ENCODE measurements around the gene KLHL25.

The KLHL25 gene

DNA sequence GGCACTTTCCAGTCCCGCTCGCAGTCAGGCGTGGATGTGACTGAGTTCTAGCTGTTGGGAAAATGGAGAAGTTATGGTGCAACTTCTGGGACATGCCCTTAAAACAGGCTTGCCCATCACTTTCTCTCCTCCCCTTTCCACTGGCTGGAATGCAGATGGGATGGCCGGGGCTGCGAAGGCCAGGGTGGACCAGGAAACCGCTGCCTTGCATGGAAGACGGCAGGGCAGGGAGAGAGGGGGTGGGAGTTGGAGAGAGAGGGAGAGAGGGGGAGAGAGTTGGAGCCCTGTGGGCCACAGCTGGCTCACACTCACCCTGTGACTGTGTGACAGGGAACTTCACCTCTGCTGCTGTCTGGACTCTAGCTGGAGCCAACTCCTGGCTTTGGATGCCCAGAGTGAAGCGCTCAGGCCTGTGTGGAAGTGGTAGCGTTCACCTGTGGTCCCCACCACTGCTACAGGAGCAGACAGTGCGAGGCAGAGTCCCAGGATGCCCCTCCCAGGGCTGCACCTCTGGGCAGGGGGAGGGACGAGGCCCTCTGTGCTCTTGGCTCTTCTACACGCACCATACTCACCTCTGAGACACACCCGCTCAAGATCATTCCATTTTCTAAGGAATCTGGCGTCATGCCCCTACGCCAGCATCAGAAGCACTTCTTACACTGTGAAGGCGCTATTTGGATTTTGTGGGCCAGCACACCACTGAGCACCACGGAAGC lies 36.6 kb downstream of the KLHL25 start:
- H3K36me3 ChIP-seq (ENCODE audit: control insufficient read depth in 2 of 2, insufficient read depth in 2 of 2, low read length in 2 of 2), result no peaks in the 10 kb centered on the region
- peak overlapping the region in 1 of 2 donors; percentile 9 for H3K9ac ChIP-seq (ENCODE audit: low read length in 2 of 2)
- H3K27me3 ChIP-seq (ENCODE audit: control insufficient read depth in 1 of 2, insufficient read depth in 2 of 2, low read length in 2 of 2), result no peaks in the 10 kb centered on the region
- peak overlapping the region; percentile 24 for H3K27ac ChIP-seq (ENCODE audit: low read length)
- peaks cover 61% of the 10 kb centered on the region for H3K4me1 ChIP-seq (ENCODE audit: control insufficient read depth, insufficient read depth, low read length)
- H3K9me3 ChIP-seq (ENCODE audit: control insufficient read depth in 2 of 2, low read length in 2 of 2), result no peaks in the 10 kb centered on the region
- H3K4me3 ChIP-seq (ENCODE audit: low read length in 2 of 2), result no peak overlapping the region

DNA sequence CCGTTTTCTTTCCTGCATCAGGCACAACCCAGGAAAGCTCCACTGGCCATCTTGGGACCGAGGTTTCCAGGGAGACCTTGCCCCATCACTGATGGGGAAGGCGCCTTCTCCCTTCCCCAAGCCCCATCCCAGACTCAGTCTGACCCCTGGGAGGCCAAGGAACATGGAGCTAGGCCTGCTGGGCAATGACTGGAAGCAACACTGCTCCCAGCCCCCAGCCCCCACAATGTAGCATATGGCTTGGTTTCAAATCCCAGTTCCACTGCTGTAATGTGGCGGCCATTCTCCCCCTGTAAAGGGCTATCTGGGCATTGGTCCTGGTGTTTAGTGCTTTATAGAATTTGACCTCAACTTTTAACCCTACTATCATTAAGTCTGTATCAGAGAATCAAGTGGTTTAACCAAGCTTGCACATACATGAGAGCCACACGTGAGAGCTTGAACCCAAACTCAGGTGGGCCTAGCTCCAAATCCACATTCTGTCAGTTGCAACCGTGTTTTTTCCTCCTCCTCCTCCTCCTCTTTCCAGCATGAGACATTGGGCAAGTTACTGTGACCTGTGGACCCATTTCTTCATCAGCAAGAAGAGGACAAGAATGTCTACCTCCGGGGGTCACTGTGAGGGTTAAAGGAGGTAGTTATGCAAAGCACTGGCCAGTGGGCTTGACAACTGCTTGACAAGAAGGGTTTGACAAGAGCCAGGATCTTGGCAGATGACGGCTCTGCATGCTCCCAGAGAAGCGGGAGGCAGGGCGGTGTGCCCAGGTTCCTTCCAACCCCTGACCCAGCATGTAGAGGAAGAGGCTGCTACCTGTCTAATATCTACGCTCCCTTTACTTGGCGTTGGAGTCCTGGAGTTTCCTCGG lies 37.4 kb downstream of the KLHL25 start:
- H3K4me3 ChIP-seq (ENCODE audit: low read length in 2 of 2), result no peak overlapping the region
- no peaks in the 10 kb centered on the region for H3K9me3 ChIP-seq (ENCODE audit: control insufficient read depth in 2 of 2, low read length in 2 of 2)
- H3K36me3 ChIP-seq (ENCODE audit: control insufficient read depth in 2 of 2, insufficient read depth in 2 of 2, low read length in 2 of 2), result no peaks in the 10 kb centered on the region
- peaks cover 59% of the 10 kb centered on the region for H3K4me1 ChIP-seq (ENCODE audit: control insufficient read depth, insufficient read depth, low read length)
- peak overlapping the region; percentile 31 for H3K27ac ChIP-seq (ENCODE audit: low read length)
- no peaks in the 10 kb centered on the region for H3K27me3 ChIP-seq (ENCODE audit: control insufficient read depth in 1 of 2, insufficient read depth in 2 of 2, low read length in 2 of 2)
- peak overlapping the region in 1 of 2 donors; percentile 9 for H3K9ac ChIP-seq (ENCODE audit: low read length in 2 of 2)

DNA sequence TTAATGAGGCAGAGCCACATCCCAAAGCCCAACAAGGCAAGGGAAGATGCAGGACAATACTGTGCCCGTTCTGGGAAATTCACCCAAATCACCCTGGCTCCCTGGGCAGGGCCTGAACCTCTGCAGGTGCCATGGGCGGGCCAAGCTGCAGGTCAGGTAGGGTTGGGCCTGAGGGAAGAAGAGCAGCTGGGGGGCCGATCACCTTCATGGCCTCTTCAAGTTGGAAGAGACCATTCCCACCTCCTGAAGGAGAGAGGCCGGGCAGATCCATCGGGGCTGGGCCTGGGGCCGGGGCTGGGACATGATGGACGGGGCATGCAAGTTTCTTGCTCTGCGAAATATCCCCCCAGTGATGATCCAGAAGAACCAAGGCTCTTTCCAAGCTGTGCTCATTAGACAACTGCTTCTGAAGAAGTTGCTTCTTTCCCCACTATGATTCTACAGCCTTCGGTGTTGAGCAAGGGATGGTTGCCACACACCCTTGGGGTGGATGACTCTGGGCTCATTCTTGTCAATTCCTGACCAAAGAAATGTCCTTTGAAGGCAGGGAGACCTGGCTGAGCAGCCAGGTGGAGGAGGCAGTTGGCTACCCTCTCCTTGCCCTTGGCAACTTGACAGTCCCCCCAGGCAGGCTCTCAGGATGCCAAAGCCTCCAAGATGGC lies 38.2 kb downstream of the KLHL25 start:
- peak overlapping the region; percentile 31 for H3K27ac ChIP-seq (ENCODE audit: low read length)
- peaks cover 59% of the 10 kb centered on the region for H3K4me1 ChIP-seq (ENCODE audit: control insufficient read depth, insufficient read depth, low read length)

DNA sequence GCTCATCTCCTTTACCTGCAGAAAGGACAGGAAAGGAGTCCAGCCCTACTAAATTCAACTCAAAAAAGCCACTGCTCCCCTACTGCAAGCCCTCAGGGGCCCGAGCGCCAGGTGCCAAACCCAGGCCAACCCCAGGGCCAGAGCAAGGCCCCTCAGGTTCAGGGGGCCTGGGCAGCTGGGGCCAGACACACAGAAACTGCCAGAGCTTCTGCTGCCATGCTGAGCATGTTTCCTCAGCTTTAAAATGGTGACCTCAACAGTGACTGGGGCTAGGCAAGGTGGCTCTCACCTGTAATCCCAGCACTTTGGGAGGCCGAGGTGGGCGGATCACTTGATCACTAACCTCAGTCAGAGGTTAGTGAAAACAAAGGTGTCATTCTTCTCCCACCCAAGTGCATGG lies 38.8 kb downstream of the KLHL25 start:
- H3K4me1 ChIP-seq (ENCODE audit: control insufficient read depth, insufficient read depth, low read length), result peaks cover 59% of the 10 kb centered on the region

More for the DNA sequence above, 38.2 kb downstream of the KLHL25 start:
- Histone ChIP-seq H3K27me3 (ENCODE audit: control insufficient read depth in 1 of 2, insufficient read depth in 2 of 2, low read length in 2 of 2) (no peaks in the 10 kb centered on the region), H3K9ac (ENCODE audit: low read length in 2 of 2) (no peak overlapping the region), H3K9me3 (ENCODE audit: control insufficient read depth in 2 of 2, low read length in 2 of 2) (no peaks in the 10 kb centered on the region), H3K4me3 (ENCODE audit: low read length in 2 of 2) (no peak overlapping the region), H3K36me3 (ENCODE audit: control insufficient read depth in 2 of 2, insufficient read depth in 2 of 2, low read length in 2 of 2) (no peaks in the 10 kb centered on the region)

DNA sequence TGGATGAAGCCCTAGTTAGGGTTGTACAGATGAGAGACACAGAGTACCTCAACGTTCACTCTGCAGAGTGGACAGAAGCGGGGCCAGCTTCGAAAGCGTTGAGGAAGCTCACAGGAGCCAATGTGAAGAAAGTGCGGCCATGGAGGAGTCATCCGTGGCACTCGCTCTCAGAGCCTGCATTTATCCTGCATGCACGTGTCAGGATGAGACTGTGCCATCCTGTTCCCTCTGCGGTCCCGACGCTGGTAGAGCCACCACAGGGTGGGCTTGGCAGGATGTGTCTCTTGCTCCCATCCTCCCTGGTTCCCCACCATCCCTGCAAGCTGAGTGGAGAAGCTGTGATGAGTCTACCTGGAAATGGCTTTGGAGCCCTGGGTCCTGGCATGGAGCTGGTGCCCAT lies 39.3 kb downstream of the KLHL25 start:
- no peaks in the 10 kb centered on the region for H3K9me3 ChIP-seq (ENCODE audit: control insufficient read depth in 2 of 2, low read length in 2 of 2)
- no peak overlapping the region for H3K4me3 ChIP-seq (ENCODE audit: low read length in 2 of 2)
- H3K36me3 ChIP-seq (ENCODE audit: control insufficient read depth in 2 of 2, insufficient read depth in 2 of 2, low read length in 2 of 2), result no peaks in the 10 kb centered on the region
- peaks cover 60% of the 10 kb centered on the region for H3K4me1 ChIP-seq (ENCODE audit: control insufficient read depth, insufficient read depth, low read length)
- no peak overlapping the region for H3K9ac ChIP-seq (ENCODE audit: low read length in 2 of 2)
- H3K27ac ChIP-seq (ENCODE audit: low read length), result peak overlapping the region; percentile 18
- no peaks in the 10 kb centered on the region for H3K27me3 ChIP-seq (ENCODE audit: control insufficient read depth in 1 of 2, insufficient read depth in 2 of 2, low read length in 2 of 2)

More for the DNA sequence above, 38.8 kb downstream of the KLHL25 start:
- no peaks in the 10 kb centered on the region for H3K9me3 ChIP-seq (ENCODE audit: control insufficient read depth in 2 of 2, low read length in 2 of 2)
- H3K36me3 ChIP-seq (ENCODE audit: control insufficient read depth in 2 of 2, insufficient read depth in 2 of 2, low read length in 2 of 2), result no peaks in the 10 kb centered on the region
- no peak overlapping the region for H3K9ac ChIP-seq (ENCODE audit: low read length in 2 of 2)
- H3K27me3 ChIP-seq (ENCODE audit: control insufficient read depth in 1 of 2, insufficient read depth in 2 of 2, low read length in 2 of 2), result no peaks in the 10 kb centered on the region
- no peak overlapping the region for H3K27ac ChIP-seq (ENCODE audit: low read length)
- no peak overlapping the region for H3K4me3 ChIP-seq (ENCODE audit: low read length in 2 of 2)

DNA sequence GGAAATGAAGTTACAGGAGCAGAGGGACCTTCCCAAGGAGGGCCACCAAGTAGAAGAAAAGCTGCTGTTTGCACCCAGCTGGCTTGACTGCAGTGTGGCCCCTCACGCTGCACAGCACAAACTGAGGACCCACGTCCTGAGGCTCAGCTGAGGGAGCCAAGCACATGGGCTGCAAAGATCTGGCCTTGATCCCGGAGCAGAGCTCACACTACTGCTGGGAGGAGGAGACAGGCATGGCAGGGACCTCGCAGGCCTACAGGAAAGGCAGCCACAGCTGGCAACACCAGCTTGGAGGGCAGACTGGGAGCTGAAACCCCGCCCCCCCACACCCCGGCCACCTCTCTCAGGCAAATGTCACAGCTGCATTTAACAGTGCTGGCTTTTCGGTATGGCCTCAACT lies 39.7 kb downstream of the KLHL25 start:
- no peaks in the 10 kb centered on the region for H3K36me3 ChIP-seq (ENCODE audit: control insufficient read depth in 2 of 2, insufficient read depth in 2 of 2, low read length in 2 of 2)
- peak overlapping the region; percentile 18 for H3K27ac ChIP-seq (ENCODE audit: low read length)
- H3K4me3 ChIP-seq (ENCODE audit: low read length in 2 of 2), result no peak overlapping the region
- no peaks in the 10 kb centered on the region for H3K27me3 ChIP-seq (ENCODE audit: control insufficient read depth in 1 of 2, insufficient read depth in 2 of 2, low read length in 2 of 2)
- H3K9me3 ChIP-seq (ENCODE audit: control insufficient read depth in 2 of 2, low read length in 2 of 2), result no peaks in the 10 kb centered on the region
- H3K4me1 ChIP-seq (ENCODE audit: control insufficient read depth, insufficient read depth, low read length), result peaks cover 64% of the 10 kb centered on the region
- H3K9ac ChIP-seq (ENCODE audit: low read length in 2 of 2), result no peak overlapping the region

DNA sequence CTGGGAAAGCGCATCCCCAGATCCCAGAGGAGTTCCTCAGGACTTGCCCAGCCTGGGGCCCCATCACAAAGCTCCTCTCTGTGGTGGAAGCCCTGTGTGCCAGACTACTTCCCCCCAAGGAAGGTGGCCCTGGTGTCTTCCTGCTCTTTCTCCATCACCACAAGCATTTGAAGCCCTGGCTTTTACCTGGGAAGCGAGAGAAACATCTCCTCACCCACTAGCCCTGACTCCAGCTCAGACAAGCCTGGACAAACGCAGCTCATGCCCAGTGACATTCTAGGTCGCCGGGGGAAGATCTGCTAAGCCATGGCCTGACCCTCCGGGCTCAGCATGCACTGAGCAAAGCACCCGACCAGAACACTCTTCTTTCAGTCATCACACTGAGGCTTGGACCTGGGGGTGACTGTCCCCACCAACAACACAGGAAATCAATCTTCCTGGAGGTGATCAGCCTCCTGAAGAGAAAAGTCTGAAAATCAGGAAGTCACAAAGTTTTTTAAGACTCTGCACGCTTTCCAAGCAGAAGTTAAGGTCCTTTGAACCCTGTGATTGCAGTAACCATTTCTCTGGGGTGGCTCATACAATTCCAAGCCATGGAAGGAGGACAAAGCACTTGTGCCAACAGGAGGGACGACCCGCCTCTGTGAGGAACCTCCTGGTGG lies 40.8 kb downstream of the KLHL25 start:
- Histone ChIP-seq H3K9ac (ENCODE audit: low read length in 2 of 2) (no peak overlapping the region), H3K9me3 (ENCODE audit: control insufficient read depth in 2 of 2, low read length in 2 of 2) (no peaks in the 10 kb centered on the region), H3K36me3 (ENCODE audit: control insufficient read depth in 2 of 2, insufficient read depth in 2 of 2, low read length in 2 of 2) (no peaks in the 10 kb centered on the region), H3K27ac (ENCODE audit: low read length) (no peak overlapping the region), H3K4me3 (ENCODE audit: low read length in 2 of 2) (no peak overlapping the region), H3K27me3 (ENCODE audit: control insufficient read depth in 1 of 2, insufficient read depth in 2 of 2, low read length in 2 of 2) (no peaks in the 10 kb centered on the region), H3K4me1 (ENCODE audit: control insufficient read depth, insufficient read depth, low read length) (peaks cover 67% of the 10 kb centered on the region)

DNA sequence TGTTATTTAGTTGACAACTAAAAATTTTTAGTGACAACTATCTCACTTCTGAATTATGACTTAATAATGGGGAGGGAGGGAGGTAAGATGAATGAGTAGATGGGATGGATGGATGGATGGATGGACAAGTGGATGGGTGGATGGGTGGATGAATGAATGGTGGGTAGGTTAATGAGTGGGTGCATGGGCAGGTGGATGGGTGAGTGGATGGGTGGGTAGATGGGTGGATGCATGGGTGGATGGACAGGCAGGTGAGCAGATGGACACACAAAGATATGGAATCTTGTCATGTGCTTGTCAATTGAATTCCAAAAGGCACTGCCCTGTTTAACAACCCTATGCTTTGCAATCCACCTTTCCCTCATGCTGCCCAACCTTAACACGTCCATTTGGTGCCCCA lies 41.5 kb downstream of the KLHL25 start:
- peaks cover 2 to 6% of the 10 kb centered on the region in 2 donors for H3K36me3 ChIP-seq (ENCODE audit: control insufficient read depth in 2 of 2, insufficient read depth in 2 of 2, low read length in 2 of 2)
- no peak overlapping the region for H3K27ac ChIP-seq (ENCODE audit: low read length)
- H3K4me1 ChIP-seq (ENCODE audit: control insufficient read depth, insufficient read depth, low read length), result peaks cover 67% of the 10 kb centered on the region
- no peaks in the 10 kb centered on the region for H3K9me3 ChIP-seq (ENCODE audit: control insufficient read depth in 2 of 2, low read length in 2 of 2)
- H3K9ac ChIP-seq (ENCODE audit: low read length in 2 of 2), result no peak overlapping the region
- no peaks in the 10 kb centered on the region for H3K27me3 ChIP-seq (ENCODE audit: control insufficient read depth in 1 of 2, insufficient read depth in 2 of 2, low read length in 2 of 2)
- no peak overlapping the region for H3K4me3 ChIP-seq (ENCODE audit: low read length in 2 of 2)

DNA sequence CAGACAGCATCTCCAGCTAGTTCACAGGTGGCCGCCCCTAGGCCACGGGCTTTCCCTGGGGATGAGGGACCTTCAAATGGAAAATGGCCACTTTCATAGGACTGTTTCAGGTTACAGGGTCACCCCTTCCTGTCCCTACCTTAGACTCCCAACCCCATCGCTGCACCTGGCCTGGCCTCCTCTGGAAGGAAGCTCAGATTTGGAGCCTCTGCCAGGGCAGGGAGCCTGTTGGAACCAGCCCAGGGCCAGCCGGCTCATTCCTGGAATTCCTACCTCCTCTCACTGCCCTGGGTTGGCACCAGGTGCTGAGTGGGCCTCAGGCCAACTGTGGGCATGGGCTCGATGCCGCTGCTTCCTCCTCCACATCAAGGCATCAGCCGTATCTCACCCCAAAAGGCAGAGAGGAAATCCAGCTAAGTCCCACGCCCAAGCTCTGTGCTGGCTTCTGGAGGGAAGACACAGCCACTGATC lies 42.2 kb downstream of the KLHL25 start:
- Histone ChIP-seq H3K27ac (ENCODE audit: low read length) (no peak overlapping the region), H3K4me3 (ENCODE audit: low read length in 2 of 2) (no peak overlapping the region), H3K36me3 (ENCODE audit: control insufficient read depth in 2 of 2, insufficient read depth in 2 of 2, low read length in 2 of 2) (peaks cover 6 to 10% of the 10 kb centered on the region in 2 donors), H3K9ac (ENCODE audit: low read length in 2 of 2) (no peak overlapping the region), H3K9me3 (ENCODE audit: control insufficient read depth in 2 of 2, low read length in 2 of 2) (no peaks in the 10 kb centered on the region), H3K4me1 (ENCODE audit: control insufficient read depth, insufficient read depth, low read length) (peaks cover 62% of the 10 kb centered on the region), H3K27me3 (ENCODE audit: control insufficient read depth in 1 of 2, insufficient read depth in 2 of 2, low read length in 2 of 2) (no peaks in the 10 kb centered on the region)

DNA sequence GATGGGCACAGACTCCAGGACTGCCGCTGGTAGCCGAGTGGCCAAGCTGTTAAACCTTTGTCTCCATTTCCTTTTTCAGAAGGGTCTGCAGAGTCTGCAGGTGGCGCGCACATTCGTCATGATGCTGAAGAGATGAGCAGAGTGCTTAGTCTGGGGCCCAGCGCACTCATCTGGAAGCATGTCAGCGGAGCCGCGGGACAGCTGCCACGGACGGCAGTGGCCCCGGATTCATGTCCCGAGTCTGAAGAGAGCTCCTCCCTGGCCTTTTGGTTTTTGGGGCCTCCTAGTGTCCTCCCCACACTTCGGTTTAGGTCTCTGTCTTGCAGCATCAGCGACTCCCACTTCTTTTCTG lies 42.6 kb downstream of the KLHL25 start:
- Histone ChIP-seq H3K4me1 (ENCODE audit: control insufficient read depth, insufficient read depth, low read length) (peaks cover 58% of the 10 kb centered on the region), H3K36me3 (ENCODE audit: control insufficient read depth in 2 of 2, insufficient read depth in 2 of 2, low read length in 2 of 2) (peaks cover 8 to 14% of the 10 kb centered on the region in 2 donors), H3K9ac (ENCODE audit: low read length in 2 of 2) (no peak overlapping the region), H3K4me3 (ENCODE audit: low read length in 2 of 2) (no peak overlapping the region), H3K27me3 (ENCODE audit: control insufficient read depth in 1 of 2, insufficient read depth in 2 of 2, low read length in 2 of 2) (no peaks in the 10 kb centered on the region), H3K27ac (ENCODE audit: low read length) (peak overlapping the region; percentile 74), H3K9me3 (ENCODE audit: control insufficient read depth in 2 of 2, low read length in 2 of 2) (no peaks in the 10 kb centered on the region)

All from stomach smooth muscle (tissue), 2 donors.